CD4-positive, alpha-beta T cell treated with Interleukin-2 at 100 ng/mL for 4 hours (primary cell): Measurements from ENCODE around the gene RAPGEF2.
"Not testable (repeated sequence)": the region's sequence is repeated elsewhere in the genome, so short reads cannot be mapped to it uniquely, and the experiment has no call there.

ENCODE experiments used
- DNase-seq: peaks from one replicate; pipeline ENCODE4 v3.0.0-alpha.2; 2020; ENCODE audit warnings: low spot score

Gene RAPGEF2

GRCh38 chr4:159098482-159099127 lies 4.3 kb upstream of the RAPGEF2 start:
- no peak for DNase-seq

DNA sequence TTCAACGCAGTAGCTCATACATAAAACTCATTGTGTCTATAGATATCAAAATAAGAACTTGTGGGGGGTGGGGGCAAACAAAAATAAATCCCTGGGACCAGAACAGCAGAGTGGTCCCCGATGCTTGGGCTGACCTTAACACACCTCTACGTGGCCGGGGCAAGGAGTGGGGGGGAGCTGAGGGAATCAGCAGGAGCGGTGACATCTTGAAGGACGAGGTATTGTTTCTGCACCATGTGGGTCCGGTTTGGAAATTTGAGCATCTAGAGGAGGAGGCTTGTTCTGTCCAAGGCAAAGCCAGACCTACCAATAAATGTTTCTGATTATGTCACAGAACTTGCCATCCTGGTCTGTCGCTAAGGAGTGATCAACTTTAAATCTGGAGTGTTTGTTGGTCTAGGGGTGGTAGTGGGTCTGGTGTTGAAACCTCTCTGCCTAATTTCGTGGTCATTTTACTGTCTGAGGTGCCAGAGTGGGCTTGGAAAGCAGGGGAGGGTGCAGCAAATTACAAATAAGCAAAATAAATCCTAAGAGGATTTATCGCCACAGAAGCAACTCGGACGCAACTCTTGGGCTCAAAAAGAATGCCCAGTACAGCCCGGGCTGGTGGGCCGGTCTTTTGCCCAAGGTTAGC lies 774 bp upstream of the RAPGEF2 start:
- DNase-seq, result no peak

GRCh38 chr4:159103384-159103990 lies 608 bp downstream of the RAPGEF2 start:
- DNase-seq, result peak; percentile 29

- DNase-seq, result no peak
Measured at GRCh38 chr4:159104694-159105414, 2.0 kb downstream of the RAPGEF2 start.

- no peak for DNase-seq
Measured at GRCh38 chr4:159105761-159106243, 2.9 kb downstream of the RAPGEF2 start.

GRCh38 chr4:159106636-159107035 lies 3.8 kb downstream of the RAPGEF2 start:
- no peak for DNase-seq

- no peak for DNase-seq
Measured at GRCh38 chr4:159107203-159107925, 4.5 kb downstream of the RAPGEF2 start.

- DNase-seq, result no peak
Measured at GRCh38 chr4:159108124-159108523, 5.2 kb downstream of the RAPGEF2 start.

DNA sequence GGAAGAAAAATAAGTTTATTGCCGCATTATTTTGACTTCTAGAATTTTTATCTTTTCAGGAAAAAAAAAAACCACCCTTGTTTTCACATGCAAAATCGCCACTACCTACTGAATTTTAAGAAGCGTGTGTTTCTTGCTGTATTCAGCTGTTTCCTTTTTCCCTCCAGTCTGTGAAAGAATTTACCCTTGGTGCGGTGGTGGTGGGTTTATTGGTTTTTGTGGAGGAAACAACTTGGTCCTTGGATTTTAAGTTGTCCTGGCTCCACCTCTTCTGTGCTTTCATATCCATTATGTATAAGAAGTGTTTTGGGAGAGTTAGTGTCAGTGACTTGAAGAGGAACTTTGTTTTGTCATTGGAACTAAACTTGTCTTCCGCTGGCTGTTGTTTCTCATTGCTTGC lies 8.1 kb downstream of the RAPGEF2 start:
- no peak for DNase-seq

GRCh38 chr4:159111416-159111815 lies 8.5 kb downstream of the RAPGEF2 start:
- no peak for DNase-seq

DNA sequence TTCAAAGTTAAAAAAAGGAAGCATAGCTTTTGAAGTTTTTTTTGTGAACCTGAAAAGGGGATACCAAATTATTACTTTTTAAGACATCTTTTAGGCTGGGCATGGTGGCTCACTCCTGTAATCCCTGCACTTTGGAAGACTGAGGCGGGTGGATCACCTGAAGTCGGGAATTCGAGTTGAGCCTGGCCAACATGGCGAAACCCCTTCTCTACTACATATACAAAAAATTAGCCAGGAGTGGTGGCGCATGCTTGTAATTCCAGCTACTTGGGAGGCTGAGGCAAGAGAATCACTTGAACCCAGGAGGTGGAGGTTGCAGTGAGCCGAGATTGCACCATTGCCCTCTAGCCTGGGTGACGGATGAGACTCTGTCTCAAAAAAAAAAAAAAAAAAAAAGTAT lies 10.5 kb downstream of the RAPGEF2 start:
- DNase-seq, result not testable (repeated sequence)

DNA sequence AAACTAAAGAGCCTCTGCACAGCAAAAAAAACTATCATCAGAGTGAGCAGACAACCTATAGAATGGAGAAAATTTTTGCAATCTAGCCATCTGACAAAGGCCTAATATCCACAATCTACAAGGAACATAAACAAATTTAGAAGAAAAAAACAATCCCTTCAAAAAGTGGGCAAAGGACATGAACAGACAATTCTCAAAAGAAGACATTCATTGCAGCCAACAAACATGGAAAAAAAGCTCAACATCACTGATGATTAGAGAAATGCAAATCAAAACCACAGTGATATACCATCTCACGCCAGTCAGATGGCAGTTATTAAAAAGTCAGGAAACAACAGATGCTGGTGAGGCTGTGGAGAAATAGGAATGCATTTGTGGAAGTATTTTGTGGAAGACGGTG lies 13.2 kb downstream of the RAPGEF2 start:
- DNase-seq, result not testable (repeated sequence)

- not testable (repeated sequence) for DNase-seq
Measured at GRCh38 chr4:159116693-159117092, 13.8 kb downstream of the RAPGEF2 start.

GRCh38 chr4:159117564-159117963 lies 14.7 kb downstream of the RAPGEF2 start:
- DNase-seq, result no peak

GRCh38 chr4:159117968-159118367 lies 15.1 kb downstream of the RAPGEF2 start:
- peak; percentile 24 for DNase-seq

DNA sequence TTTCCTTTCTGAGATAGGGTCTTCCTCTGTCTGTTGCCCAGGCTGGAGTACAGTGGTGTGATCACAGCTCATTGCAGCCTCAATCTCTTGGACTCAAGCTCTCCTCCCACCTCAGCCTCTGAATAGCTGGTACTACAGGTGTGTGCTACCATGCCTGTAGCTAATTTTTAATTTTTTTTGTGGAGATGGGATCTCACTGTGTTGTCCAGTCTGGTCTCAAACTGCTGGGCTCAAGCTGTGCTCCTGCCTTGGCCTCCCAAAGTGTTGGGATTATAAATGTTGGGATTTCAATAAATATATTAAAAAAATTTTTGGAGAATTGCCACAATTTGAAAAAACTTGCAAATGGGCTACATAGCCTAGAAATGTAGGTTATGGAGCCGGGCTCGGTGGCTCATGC lies 18.5 kb downstream of the RAPGEF2 start:
- DNase-seq, result no peak

- no peak for DNase-seq
Measured at GRCh38 chr4:159126716-159127115, 23.8 kb downstream of the RAPGEF2 start.

- DNase-seq, result no peak
Measured at GRCh38 chr4:159127745-159128518, 25.1 kb downstream of the RAPGEF2 start.

DNA sequence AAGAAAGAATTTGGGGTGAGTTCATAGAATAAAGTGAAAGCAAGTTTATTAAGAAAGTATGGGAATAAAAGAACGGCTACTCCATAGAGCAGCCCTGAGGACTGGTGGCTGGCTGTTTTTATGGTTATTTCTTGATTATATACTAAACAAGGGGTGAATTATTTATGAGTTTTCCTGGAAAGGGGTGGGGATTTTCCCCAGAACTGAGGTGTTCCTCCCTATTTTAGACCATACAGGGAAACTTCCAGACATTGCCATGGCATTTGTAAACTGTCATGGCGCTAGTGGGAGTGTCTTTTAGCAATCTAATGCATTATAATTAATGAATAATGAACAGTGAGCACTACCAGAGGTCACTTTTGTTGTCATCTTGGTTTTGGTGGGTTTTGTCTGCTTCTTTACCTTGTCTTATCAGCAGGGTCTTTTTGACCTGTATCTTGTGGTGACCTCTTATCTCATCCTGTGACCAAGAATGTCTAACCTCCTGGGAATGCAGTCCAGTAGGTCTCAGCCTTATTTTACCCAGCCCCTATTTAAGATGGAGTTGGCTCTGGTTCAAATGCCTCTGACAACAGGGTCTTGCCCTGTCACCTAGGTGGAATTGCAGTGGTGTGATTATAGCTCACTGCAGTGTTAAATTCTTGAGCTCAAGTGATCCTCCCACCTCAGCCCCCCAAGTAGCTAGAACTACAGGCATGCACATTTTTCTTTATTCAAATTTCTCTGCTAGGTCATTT lies 27.1 kb downstream of the RAPGEF2 start:
- DNase-seq, result no peak

GRCh38 chr4:159131564-159131963 lies 28.7 kb downstream of the RAPGEF2 start:
- no peak for DNase-seq

DNA sequence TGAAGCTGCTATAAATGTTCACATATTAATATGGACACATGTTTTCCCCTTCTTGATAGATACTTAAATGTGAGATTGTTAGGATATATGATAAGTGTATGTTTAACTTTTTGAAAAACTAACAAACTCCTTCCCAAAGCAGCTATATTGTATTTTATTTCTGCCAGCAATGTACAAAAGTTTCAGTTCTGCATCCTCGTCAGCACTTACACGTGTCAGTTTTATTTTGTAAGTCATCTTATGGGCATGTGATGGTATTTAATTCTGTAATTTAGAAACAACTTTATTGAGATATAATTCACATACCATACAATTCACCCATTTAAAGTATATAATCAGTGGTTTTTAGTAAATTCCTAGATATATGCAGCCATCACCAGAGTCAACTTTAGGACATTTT lies 31.6 kb downstream of the RAPGEF2 start:
- DNase-seq, result no peak
